ENCODE measurements around the gene PIK3CB. TPM values are rescaled to one million over a fixed set of nuclear protein-coding genes. Genes with fewer than 3 reads are reported as not detected.
A peak's percentile ranks its signal among the peaks of the same experiment; 100 is the strongest.
"Not testable (repeated sequence)": the region's sequence is repeated elsewhere in the genome, so short reads cannot be mapped to it uniquely, and the experiment has no call there.

PIK3CB gene
- total RNA-seq, 1 donor from 2014 or later = 14.4 TPM

DNA sequence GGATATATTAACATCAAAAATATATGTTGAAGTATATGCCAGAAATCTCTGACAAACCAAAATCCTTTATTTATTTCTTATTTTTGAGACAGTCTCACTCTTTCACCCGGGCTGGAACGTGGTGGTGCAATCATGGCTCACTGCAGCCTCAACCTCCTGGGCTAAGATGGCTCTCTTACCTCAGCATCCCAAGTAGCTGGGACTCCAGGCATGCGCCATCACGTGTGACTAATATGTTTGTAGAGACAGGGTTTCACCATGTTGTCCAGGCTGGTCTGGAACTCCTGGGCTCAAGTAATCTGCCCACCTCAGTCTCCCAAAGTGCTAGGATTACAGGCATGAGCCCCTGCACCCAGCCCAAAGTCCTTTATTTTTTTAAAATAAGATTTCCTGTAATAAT is 214.3 kb downstream of the PIK3CB start:
- TF ChIP-seq, protein P1, sequence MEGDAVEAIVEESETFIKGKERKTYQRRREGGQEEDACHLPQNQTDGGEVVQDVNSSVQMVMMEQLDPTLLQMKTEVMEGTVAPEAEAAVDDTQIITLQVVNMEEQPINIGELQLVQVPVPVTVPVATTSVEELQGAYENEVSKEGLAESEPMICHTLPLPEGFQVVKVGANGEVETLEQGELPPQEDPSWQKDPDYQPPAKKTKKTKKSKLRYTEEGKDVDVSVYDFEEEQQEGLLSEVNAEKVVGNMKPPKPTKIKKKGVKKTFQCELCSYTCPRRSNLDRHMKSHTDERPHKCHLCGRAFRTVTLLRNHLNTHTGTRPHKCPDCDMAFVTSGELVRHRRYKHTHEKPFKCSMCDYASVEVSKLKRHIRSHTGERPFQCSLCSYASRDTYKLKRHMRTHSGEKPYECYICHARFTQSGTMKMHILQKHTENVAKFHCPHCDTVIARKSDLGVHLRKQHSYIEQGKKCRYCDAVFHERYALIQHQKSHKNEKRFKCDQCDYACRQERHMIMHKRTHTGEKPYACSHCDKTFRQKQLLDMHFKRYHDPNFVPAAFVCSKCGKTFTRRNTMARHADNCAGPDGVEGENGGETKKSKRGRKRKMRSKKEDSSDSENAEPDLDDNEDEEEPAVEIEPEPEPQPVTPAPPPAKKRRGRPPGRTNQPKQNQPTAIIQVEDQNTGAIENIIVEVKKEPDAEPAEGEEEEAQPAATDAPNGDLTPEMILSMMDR (conservative IDR thresholded peaks at IDR 0.05) = no peak
- no peak overlapping the region for H3K4me3 Mint-ChIP-seq
- no peaks in the 10 kb centered on the region for H3K27me3 Mint-ChIP-seq (ENCODE audit: low read depth)
- H3K4me1 Mint-ChIP-seq = no peaks in the 10 kb centered on the region
- no peaks in the 10 kb centered on the region for H3K36me3 Mint-ChIP-seq (ENCODE audit: low read depth)
- no peak overlapping the region for H3K27ac Mint-ChIP-seq (ENCODE audit: unreplicated experiment)
- H3K9me3 Mint-ChIP-seq = no peaks in the 10 kb centered on the region
- DNase-seq (ENCODE audit: low read depth, low spot score) = no peak

- Mint-ChIP-seq H3K27ac (ENCODE audit: unreplicated experiment) (no peak overlapping the region), H3K36me3 (ENCODE audit: low read depth) (peaks cover 2% of the 10 kb centered on the region), H3K9me3 (no peaks in the 10 kb centered on the region), H3K4me3 (no peak overlapping the region), H3K4me1 (peaks cover 10% of the 10 kb centered on the region), H3K27me3 (ENCODE audit: low read depth) (no peaks in the 10 kb centered on the region)
- TF ChIP-seq, protein P1 (conservative IDR thresholded peaks at IDR 0.05) = no peak
- DNase-seq (ENCODE audit: low read depth, low spot score) = no peak
Measured at GRCh38 chr3:138615462-138615861, 219.3 kb downstream of the PIK3CB start.

DNA sequence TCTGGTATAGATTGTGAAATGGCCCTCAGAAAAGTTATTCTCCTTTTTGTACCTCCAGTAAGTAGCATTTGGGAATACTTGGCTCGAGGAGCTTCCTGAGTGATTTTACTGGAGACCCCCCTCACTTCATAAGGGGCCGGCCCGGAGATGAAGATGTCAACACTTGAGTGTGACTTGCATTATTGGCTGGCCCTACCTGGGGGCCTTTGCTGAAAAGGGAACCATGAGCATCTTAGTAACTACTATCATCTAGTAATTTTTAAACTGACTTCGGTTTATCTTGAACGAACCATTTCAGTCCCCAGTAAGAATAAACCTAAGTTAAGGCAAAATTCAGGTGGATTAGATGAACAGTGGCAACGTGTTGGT is 224.8 kb downstream of the PIK3CB start:
- TF ChIP-seq, protein P1 (conservative IDR thresholded peaks at IDR 0.05) = no peak
- no peak for DNase-seq (ENCODE audit: low read depth, low spot score)
- H3K9me3 Mint-ChIP-seq = no peaks in the 10 kb centered on the region
- no peak overlapping the region for H3K27ac Mint-ChIP-seq (ENCODE audit: unreplicated experiment)
- no peaks in the 10 kb centered on the region for H3K27me3 Mint-ChIP-seq (ENCODE audit: low read depth)
- H3K4me3 Mint-ChIP-seq = peak overlapping the region; percentile 88
- peaks cover 2% of the 10 kb centered on the region for H3K36me3 Mint-ChIP-seq (ENCODE audit: low read depth)
- H3K4me1 Mint-ChIP-seq = peaks cover 24% of the 10 kb centered on the region

DNA sequence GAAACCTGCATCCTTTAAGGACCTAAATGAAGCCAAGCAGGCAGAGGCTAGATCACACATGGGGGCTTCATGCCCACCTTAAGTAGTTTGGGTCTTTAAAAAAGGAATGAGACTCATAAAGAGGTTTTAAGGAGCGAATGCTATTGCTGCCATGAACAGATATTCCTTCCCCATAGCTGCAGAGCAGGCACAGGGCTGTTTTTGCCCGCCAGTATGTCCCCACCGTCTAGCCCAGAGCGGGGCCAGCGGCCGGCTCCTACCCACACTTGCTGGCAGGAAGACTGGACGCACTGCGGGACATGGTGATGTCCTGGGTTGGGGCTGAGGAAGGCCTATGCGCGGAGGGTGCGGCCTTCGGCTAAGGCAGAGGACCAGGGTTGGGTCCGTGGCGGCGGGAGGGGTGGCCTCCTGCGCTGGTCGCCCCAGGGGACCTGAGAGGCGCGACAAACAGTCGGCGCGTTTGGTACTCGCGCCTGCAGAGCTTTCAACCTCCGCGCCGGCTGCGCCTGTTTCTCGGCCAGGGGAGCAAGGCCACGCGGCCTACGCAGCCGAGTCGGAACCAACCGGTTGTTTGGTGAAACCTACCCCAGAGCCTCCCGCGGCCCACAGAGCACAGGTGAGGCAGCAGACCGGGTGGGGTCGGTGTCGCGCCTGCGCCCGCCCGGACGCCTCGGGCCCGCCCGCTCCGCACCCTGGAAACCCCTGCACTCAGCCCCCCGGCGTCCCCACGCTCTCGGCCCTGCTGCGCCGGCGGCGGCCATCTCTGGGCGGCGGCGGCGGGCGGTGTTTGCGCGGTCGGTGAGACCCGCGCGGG is 226.2 kb downstream of the PIK3CB start, which contains the start of gene FAIM:
Gene FAIM (plus strand): TSS at position 450 of the 814 bp plus-strand sequence. CDS start 10,956 bp downstream, outside the sequence.
- Mint-ChIP-seq H3K36me3 (ENCODE audit: low read depth) (peaks cover 6% of the 10 kb centered on the region), H3K9me3 (no peaks in the 10 kb centered on the region), H3K27ac (ENCODE audit: unreplicated experiment) (no peak within 1 kb of the TSS), H3K4me3 (peak within 1 kb of the TSS; percentile 88), H3K4me1 (peaks cover 24% of the 10 kb centered on the region), H3K27me3 (ENCODE audit: low read depth) (no peaks in the 10 kb centered on the region)
- peak; percentile 57 for DNase-seq (ENCODE audit: low read depth, low spot score)
- TF ChIP-seq, protein P1 (conservative IDR thresholded peaks at IDR 0.05) = no peak

DNA sequence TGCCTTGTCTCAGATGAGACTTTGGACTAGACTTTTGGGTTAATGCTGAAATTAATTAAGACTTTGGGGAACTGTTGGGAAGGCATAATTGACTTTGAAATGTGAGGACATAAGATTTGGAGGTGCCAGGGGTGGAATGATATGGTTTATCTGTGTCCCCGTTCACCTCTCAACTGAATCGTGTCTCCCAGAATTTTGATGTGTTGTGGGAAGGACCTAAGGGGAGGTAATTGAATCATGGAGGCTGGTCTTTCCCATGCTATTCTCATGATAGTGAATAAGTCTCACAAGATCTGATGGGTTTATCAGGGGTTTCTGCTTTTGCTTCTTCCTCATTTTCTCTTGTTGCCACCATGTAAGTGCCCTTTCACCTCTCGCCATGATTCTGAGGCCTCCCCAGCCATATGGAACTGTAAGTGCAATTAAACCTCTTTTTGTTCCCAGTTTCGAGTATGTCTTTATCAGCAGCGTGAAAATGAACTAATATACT is 230.6 kb downstream of the PIK3CB start:
- not testable (repeated sequence) for H3K4me3 Mint-ChIP-seq; H3K27ac Mint-ChIP-seq (ENCODE audit: unreplicated experiment); DNase-seq (ENCODE audit: low read depth, low spot score); H3K4me1 Mint-ChIP-seq; H3K9me3 Mint-ChIP-seq; H3K27me3 Mint-ChIP-seq (ENCODE audit: low read depth); H3K36me3 Mint-ChIP-seq (ENCODE audit: low read depth)

Other genes with a start within 250 kb of the PIK3CB start
- 23.5 and 24.9 TPM in 2 replicates for gene CEP70, start 240.7 kb downstream of the PIK3CB start, total RNA-seq
- 10.0 and 11.9 TPM in 2 replicates for gene FAIM, start 226.2 kb downstream of the PIK3CB start, total RNA-seq
- gene FOXL2, start 112.2 kb upstream of the PIK3CB start, total RNA-seq = 0.09 TPM in 2 replicates
- not detected in 2 replicates for gene FOXL2NB, start 112.3 kb upstream of the PIK3CB start, total RNA-seq
- not detected in 2 replicates for gene PRR23A, start 171.3 kb upstream of the PIK3CB start, total RNA-seq
- gene PRR23B, start 186.0 kb upstream of the PIK3CB start, total RNA-seq = not detected in 2 replicates
- not detected in 2 replicates for gene PRR23C, start 210.0 kb upstream of the PIK3CB start, total RNA-seq

Measured in neural crest cell (in vitro differentiated cells).